ENCODE data around the gene DENND1A. TPM values are rescaled to one million over a fixed set of nuclear protein-coding genes. Genes with fewer than 3 reads are reported as not detected.

DENND1A gene
- total and polyA plus RNA-seq, 2 of the 13 experiments (the other 11 are each of a cell fraction or from before 2014, with no cell fraction given): 14.8 to 30.1 TPM

DNA sequence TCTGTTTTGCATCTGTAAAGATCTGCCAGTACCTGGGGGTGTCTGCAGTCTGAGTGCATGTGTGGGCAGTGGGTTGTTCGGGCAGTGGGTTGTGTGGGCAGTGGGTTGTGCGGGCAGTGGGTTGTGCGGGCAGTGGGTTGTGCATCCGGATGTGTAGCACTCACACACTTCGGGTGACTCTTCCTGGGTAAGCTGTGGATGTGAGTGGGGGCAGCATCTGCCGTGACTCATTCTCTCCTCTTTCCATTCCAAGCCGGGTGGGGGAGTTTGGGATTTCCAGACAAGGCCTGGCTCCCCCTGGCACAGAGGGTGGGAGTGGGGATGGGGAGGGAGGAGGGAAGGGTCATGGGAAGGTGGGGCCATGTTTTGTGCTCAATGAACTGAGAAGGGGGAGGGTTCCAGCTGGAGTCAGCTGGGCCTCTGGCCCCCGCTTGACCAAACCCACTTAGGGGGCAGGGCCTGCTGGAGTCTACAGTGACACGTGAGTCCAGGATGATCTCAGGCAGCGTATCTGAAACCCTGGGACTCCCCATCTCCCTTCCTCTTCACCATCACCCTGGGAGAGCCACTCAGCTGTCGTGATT, 565.6 kb downstream of the DENND1A start:
- H3K9me3 ChIP-seq (ENCODE audit: low read length): no peaks in the 10 kb centered on the region
- CTCF ChIA-PET (ENCODE audit: low intra/inter-chr PET ratio, low total read pairs): no interaction called here
- no peak overlapping the region for H2AFZ ChIP-seq (ENCODE audit: low read length)
- 33% methylated on average over 8 of the region's 11 CpGs for WGBS (ENCODE audit: low lambda C conversion rate)
- no peak for DNase-seq (ENCODE audit: low spot score)
- in situ Hi-C loops (cut with HindIII; ENCODE audit: extremely low pct_ligation_motif_present, low pct_unique_long_range_greater_than_20kb): no loop called here
- TF ChIP-seq, protein P1, sequence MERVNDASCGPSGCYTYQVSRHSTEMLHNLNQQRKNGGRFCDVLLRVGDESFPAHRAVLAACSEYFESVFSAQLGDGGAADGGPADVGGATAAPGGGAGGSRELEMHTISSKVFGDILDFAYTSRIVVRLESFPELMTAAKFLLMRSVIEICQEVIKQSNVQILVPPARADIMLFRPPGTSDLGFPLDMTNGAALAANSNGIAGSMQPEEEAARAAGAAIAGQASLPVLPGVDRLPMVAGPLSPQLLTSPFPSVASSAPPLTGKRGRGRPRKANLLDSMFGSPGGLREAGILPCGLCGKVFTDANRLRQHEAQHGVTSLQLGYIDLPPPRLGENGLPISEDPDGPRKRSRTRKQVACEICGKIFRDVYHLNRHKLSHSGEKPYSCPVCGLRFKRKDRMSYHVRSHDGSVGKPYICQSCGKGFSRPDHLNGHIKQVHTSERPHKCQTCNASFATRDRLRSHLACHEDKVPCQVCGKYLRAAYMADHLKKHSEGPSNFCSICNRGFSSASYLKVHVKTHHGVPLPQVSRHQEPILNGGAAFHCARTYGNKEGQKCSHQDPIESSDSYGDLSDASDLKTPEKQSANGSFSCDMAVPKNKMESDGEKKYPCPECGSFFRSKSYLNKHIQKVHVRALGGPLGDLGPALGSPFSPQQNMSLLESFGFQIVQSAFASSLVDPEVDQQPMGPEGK (CRISPR knock-in tag; IDR thresholded peaks at IDR 0.05): 0 out of 2 replicates have a peak, but pooled peaks have one; percentile 12
- no peak for TF ChIP-seq TMF1 (CRISPR knock-in tag; IDR thresholded peaks at IDR 0.05; ENCODE audit: low read depth)
- TF ChIP-seq RFXANK (CRISPR knock-in tag; IDR thresholded peaks at IDR 0.05): no peak
- TF ChIP-seq, protein P2, sequence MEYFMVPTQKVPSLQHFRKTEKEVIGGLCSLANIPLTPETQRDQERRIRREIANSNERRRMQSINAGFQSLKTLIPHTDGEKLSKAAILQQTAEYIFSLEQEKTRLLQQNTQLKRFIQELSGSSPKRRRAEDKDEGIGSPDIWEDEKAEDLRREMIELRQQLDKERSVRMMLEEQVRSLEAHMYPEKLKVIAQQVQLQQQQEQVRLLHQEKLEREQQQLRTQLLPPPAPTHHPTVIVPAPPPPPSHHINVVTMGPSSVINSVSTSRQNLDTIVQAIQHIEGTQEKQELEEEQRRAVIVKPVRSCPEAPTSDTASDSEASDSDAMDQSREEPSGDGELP (IDR thresholded peaks at IDR 0.05; ENCODE audit: borderline replicate concordance, low read depth): peak; percentile 44; the same call in 1 of the 2 replicates
- H3K36me3 ChIP-seq (replicated peaks in 1 of 2; ENCODE audit: control insufficient read depth in 1 of 2, insufficient read depth in 2 of 2, low read length in 2 of 2): no peaks in the 10 kb centered on the region
- H3K27ac ChIP-seq (ENCODE audit: extremely low read length, insufficient read depth, low read length): no peak overlapping the region
- no peaks in the 10 kb centered on the region for H3K79me2 ChIP-seq (ENCODE audit: insufficient read depth, low read length)
- peaks cover 4 to 22% of the 10 kb centered on the region in 2 experiments; a peak in 4 of 5 replicates for H3K27me3 ChIP-seq (ENCODE audit: control insufficient read depth in 1 of 2, insufficient read depth in 2 of 2, low read length in 2 of 2)
- BruUV-seq (replicated peaks): no TSS peak
- no peak overlapping the region for H3K4me3 ChIP-seq (replicated peaks in 1 of 3; ENCODE audit: insufficient read depth in 1 of 3, low read depth in 2 of 3, low read length in 3 of 3)
- intact Hi-C loops (cut with micrococcal nuclease; ENCODE audit: unreplicated experiment): no loop called here
- H3K9ac ChIP-seq (ENCODE audit: insufficient read depth, low read depth, low read length): no peak overlapping the region
- peaks cover 53% of the 10 kb centered on the region for H3K4me1 ChIP-seq (ENCODE audit: insufficient read depth, low read length)
- no peaks in the 10 kb centered on the region for H4K20me1 ChIP-seq (ENCODE audit: insufficient read depth, low read length)
- POLR2A ChIA-PET: no interaction called here
- ATAC-seq: no peak
- FAIRE-seq: no peak
- peak overlapping the region; percentile 49; the same call in 1 of the 2 replicates for H3K4me2 ChIP-seq (ENCODE audit: low read depth, low read length)

DNA sequence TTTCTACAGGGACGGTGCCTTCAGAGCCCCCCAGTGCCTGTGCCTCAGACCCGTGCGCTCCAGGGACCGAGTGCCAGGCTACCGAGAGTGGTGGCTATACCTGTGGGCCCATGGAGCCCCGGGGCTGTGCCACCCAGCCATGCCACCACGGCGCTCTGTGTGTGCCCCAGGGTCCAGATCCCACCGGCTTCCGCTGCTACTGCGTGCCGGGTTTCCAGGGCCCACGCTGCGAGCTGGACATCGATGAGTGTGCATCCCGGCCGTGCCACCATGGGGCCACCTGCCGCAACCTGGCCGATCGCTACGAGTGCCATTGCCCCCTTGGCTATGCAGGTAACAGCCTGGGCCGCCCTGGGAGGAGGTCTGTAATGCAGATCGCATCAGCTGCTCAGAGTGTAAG, 567.1 kb downstream of the DENND1A start:
- H3K4me1 ChIP-seq (ENCODE audit: insufficient read depth, low read length): peaks cover 68% of the 10 kb centered on the region
- intact Hi-C loops (cut with micrococcal nuclease; ENCODE audit: unreplicated experiment) (no loop called here), in situ Hi-C loops (cut with HindIII; ENCODE audit: extremely low pct_ligation_motif_present, low pct_unique_long_range_greater_than_20kb) (no loop called here)
- ATAC-seq (no peak), DNase-seq (ENCODE audit: low spot score) (no peak), FAIRE-seq (no peak)
- no CpG with 5 or more reads among the region's 23 CpGs for WGBS (ENCODE audit: low lambda C conversion rate)
- CTCF ChIA-PET (ENCODE audit: low intra/inter-chr PET ratio, low total read pairs): no interaction called here
- H2AFZ ChIP-seq (ENCODE audit: low read length): no peak overlapping the region
- H3K27ac ChIP-seq (ENCODE audit: extremely low read length, insufficient read depth, low read length): no peak overlapping the region
- H3K4me3 ChIP-seq (replicated peaks in 1 of 3; ENCODE audit: insufficient read depth in 1 of 3, low read depth in 2 of 3, low read length in 3 of 3): no peak overlapping the region
- no peaks in the 10 kb centered on the region for H3K36me3 ChIP-seq (replicated peaks in 1 of 2; ENCODE audit: control insufficient read depth in 1 of 2, insufficient read depth in 2 of 2, low read length in 2 of 2)
- no peaks in the 10 kb centered on the region for H3K9me3 ChIP-seq (ENCODE audit: low read length)
- peaks cover 4 to 17% of the 10 kb centered on the region in 2 experiments; a peak in 4 of 5 replicates for H3K27me3 ChIP-seq (ENCODE audit: control insufficient read depth in 1 of 2, insufficient read depth in 2 of 2, low read length in 2 of 2)
- no peak overlapping the region for H3K4me2 ChIP-seq (ENCODE audit: low read depth, low read length)
- no peaks in the 10 kb centered on the region for H4K20me1 ChIP-seq (ENCODE audit: insufficient read depth, low read length)
- BruUV-seq (replicated peaks): no TSS peak
- no peak overlapping the region for H3K9ac ChIP-seq (ENCODE audit: insufficient read depth, low read depth, low read length)
- no peaks in the 10 kb centered on the region for H3K79me2 ChIP-seq (ENCODE audit: insufficient read depth, low read length)
- POLR2A ChIA-PET: no interaction called here
- TF ChIP-seq, protein P3, sequence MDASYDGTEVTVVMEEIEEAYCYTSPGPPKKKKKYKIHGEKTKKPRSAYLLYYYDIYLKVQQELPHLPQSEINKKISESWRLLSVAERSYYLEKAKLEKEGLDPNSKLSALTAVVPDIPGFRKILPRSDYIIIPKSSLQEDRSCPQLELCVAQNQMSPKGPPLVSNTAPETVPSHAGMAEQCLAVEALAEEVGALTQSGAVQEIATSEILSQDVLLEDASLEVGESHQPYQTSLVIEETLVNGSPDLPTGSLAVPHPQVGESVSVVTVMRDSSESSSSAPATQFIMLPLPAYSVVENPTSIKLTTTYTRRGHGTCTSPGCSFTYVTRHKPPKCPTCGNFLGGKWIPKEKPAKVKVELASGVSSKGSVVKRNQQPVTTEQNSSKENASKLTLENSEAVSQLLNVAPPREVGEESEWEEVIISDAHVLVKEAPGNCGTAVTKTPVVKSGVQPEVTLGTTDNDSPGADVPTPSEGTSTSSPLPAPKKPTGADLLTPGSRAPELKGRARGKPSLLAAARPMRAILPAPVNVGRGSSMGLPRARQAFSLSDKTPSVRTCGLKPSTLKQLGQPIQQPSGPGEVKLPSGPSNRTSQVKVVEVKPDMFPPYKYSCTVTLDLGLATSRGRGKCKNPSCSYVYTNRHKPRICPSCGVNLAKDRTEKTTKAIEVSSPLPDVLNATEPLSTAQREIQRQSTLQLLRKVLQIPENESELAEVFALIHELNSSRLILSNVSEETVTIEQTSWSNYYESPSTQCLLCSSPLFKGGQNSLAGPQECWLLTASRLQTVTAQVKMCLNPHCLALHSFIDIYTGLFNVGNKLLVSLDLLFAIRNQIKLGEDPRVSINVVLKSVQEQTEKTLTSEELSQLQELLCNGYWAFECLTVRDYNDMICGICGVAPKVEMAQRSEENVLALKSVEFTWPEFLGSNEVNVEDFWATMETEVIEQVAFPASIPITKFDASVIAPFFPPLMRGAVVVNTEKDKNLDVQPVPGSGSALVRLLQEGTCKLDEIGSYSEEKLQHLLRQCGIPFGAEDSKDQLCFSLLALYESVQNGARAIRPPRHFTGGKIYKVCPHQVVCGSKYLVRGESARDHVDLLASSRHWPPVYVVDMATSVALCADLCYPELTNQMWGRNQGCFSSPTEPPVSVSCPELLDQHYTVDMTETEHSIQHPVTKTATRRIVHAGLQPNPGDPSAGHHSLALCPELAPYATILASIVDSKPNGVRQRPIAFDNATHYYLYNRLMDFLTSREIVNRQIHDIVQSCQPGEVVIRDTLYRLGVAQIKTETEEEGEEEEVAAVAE (CRISPR knock-in tag; IDR thresholded peaks at IDR 0.05; ENCODE audit: borderline replicate concordance): no peak
- no peak for TF ChIP-seq EP300 (IDR thresholded peaks at IDR 0.05; ENCODE audit: low read depth in 2 of 2, low read length in 2 of 2)
- TF ChIP-seq EP300 (CRISPR knock-in tag; IDR thresholded peaks at IDR 0.05; ENCODE audit: borderline replicate concordance): no peak
- no peak for TF ChIP-seq NFKBIZ (CRISPR knock-in tag; IDR thresholded peaks at IDR 0.05)
